ENCODE data around the gene CHST14.

The CHST14 gene

GRCh38 chr15:40495516-40495915, 24.7 kb downstream of the CHST14 start:
- no peak overlapping the region for H3K9ac ChIP-seq (ENCODE audit: low read length)
- no peak overlapping the region for H3K14ac ChIP-seq (ENCODE audit: low read length)
- H3K27me3 ChIP-seq (ENCODE audit: insufficient read depth, low read length): no peaks in the 10 kb centered on the region
- no peak overlapping the region for H3K23ac ChIP-seq (ENCODE audit: low read length)
- no peak overlapping the region for H2BK12ac ChIP-seq (ENCODE audit: low read length)
- H3K9me3 ChIP-seq (ENCODE audit: insufficient read depth, low read depth, low read length): no peaks in the 10 kb centered on the region
- H3K79me2 ChIP-seq (ENCODE audit: control insufficient read depth, insufficient read depth, low read length, poor library complexity): no peaks in the 10 kb centered on the region
- H3K27ac ChIP-seq (ENCODE audit: low read depth, low read length): no peak overlapping the region
- H4K12ac ChIP-seq (ENCODE audit: low read depth, low read length): no peak overlapping the region
- no peaks in the 10 kb centered on the region for H3K36me3 ChIP-seq (ENCODE audit: control insufficient read depth in 1 of 2, insufficient read depth in 2 of 2, low read length in 2 of 2)
- no peak overlapping the region for H2AFZ ChIP-seq (ENCODE audit: insufficient read depth, low read length, poor library complexity)
- H3K4me3 ChIP-seq (ENCODE audit: low read depth, low read length): no peak overlapping the region
- H3K4me1 ChIP-seq (ENCODE audit: control insufficient read depth in 1 of 2, insufficient read depth in 2 of 2, low read length in 2 of 2): no peaks in the 10 kb centered on the region
- WGBS (ENCODE audit: extremely low coverage, insufficient coverage, insufficient read length): no CpG with 5 or more reads among the region's 2 CpGs
- no peak overlapping the region for H3K4ac ChIP-seq (ENCODE audit: low read depth, low read length)
- no peak overlapping the region for H3K4me2 ChIP-seq (ENCODE audit: low read length)
- no peak overlapping the region for H4K8ac ChIP-seq (ENCODE audit: low read depth, low read length)
- no peak overlapping the region for H2AK5ac ChIP-seq (ENCODE audit: low read length)
- H3K79me1 ChIP-seq (ENCODE audit: low read length): no peaks in the 10 kb centered on the region
- no peak overlapping the region for H4K91ac ChIP-seq (ENCODE audit: low read depth, low read length)
- H2BK5ac ChIP-seq (ENCODE audit: low read depth, low read length, poor library complexity): no peak overlapping the region
- no peak overlapping the region for H3K18ac ChIP-seq (ENCODE audit: low read length)
- H2BK120ac ChIP-seq (ENCODE audit: insufficient read depth, low read length, poor library complexity): no peak overlapping the region
- DNase-seq: no peak

- no peak overlapping the region for H3K18ac ChIP-seq (ENCODE audit: low read length)
- no peak for DNase-seq
- H4K12ac ChIP-seq (ENCODE audit: low read depth, low read length): no peak overlapping the region
- H3K4ac ChIP-seq (ENCODE audit: low read depth, low read length): no peak overlapping the region
- no peaks in the 10 kb centered on the region for H3K79me2 ChIP-seq (ENCODE audit: control insufficient read depth, insufficient read depth, low read length, poor library complexity)
- H3K4me3 ChIP-seq (ENCODE audit: low read depth, low read length): no peak overlapping the region
- no peaks in the 10 kb centered on the region for H3K9me3 ChIP-seq (ENCODE audit: insufficient read depth, low read depth, low read length)
- no peak overlapping the region for H4K8ac ChIP-seq (ENCODE audit: low read depth, low read length)
- H3K23ac ChIP-seq (ENCODE audit: low read length): no peak overlapping the region
- H3K9ac ChIP-seq (ENCODE audit: low read length): no peak overlapping the region
- H3K27ac ChIP-seq (ENCODE audit: low read depth, low read length): no peak overlapping the region
- no peaks in the 10 kb centered on the region for H3K4me1 ChIP-seq (ENCODE audit: control insufficient read depth in 1 of 2, insufficient read depth in 2 of 2, low read length in 2 of 2)
- H3K27me3 ChIP-seq (ENCODE audit: insufficient read depth, low read length): no peaks in the 10 kb centered on the region
- no CpG with 5 or more reads among the region's 5 CpGs for WGBS (ENCODE audit: extremely low coverage, insufficient coverage, insufficient read length)
- no peak overlapping the region for H2BK12ac ChIP-seq (ENCODE audit: low read length)
- no peak overlapping the region for H2AFZ ChIP-seq (ENCODE audit: insufficient read depth, low read length, poor library complexity)
- H2BK120ac ChIP-seq (ENCODE audit: insufficient read depth, low read length, poor library complexity): no peak overlapping the region
- H2AK5ac ChIP-seq (ENCODE audit: low read length): no peak overlapping the region
- no peak overlapping the region for H4K91ac ChIP-seq (ENCODE audit: low read depth, low read length)
- no peak overlapping the region for H2BK5ac ChIP-seq (ENCODE audit: low read depth, low read length, poor library complexity)
- H3K36me3 ChIP-seq (ENCODE audit: control insufficient read depth in 1 of 2, insufficient read depth in 2 of 2, low read length in 2 of 2): no peaks in the 10 kb centered on the region
- no peak overlapping the region for H3K4me2 ChIP-seq (ENCODE audit: low read length)
- H3K79me1 ChIP-seq (ENCODE audit: low read length): no peaks in the 10 kb centered on the region
- no peak overlapping the region for H3K14ac ChIP-seq (ENCODE audit: low read length)
Measured at GRCh38 chr15:40498418-40498817, 27.6 kb downstream of the CHST14 start.

- Histone ChIP-seq H3K14ac (ENCODE audit: low read length) (no peak overlapping the region), H2BK5ac (ENCODE audit: low read depth, low read length, poor library complexity) (no peak overlapping the region), H4K12ac (ENCODE audit: low read depth, low read length) (no peak overlapping the region), H3K18ac (ENCODE audit: low read length) (no peak overlapping the region), H2AK5ac (ENCODE audit: low read length) (no peak overlapping the region), H3K79me1 (ENCODE audit: low read length) (no peaks in the 10 kb centered on the region), H2BK120ac (ENCODE audit: insufficient read depth, low read length, poor library complexity) (no peak overlapping the region), H2BK12ac (ENCODE audit: low read length) (no peak overlapping the region), H3K27ac (ENCODE audit: low read depth, low read length) (no peak overlapping the region), H3K4me1 (ENCODE audit: control insufficient read depth in 1 of 2, insufficient read depth in 2 of 2, low read length in 2 of 2) (no peaks in the 10 kb centered on the region), H3K36me3 (ENCODE audit: control insufficient read depth in 1 of 2, insufficient read depth in 2 of 2, low read length in 2 of 2) (no peaks in the 10 kb centered on the region), H2AFZ (ENCODE audit: insufficient read depth, low read length, poor library complexity) (no peak overlapping the region), H3K4ac (ENCODE audit: low read depth, low read length) (no peak overlapping the region), H4K91ac (ENCODE audit: low read depth, low read length) (no peak overlapping the region), H3K9me3 (ENCODE audit: insufficient read depth, low read depth, low read length) (no peaks in the 10 kb centered on the region), H3K4me3 (ENCODE audit: low read depth, low read length) (no peak overlapping the region), H3K9ac (ENCODE audit: low read length) (no peak overlapping the region), H4K8ac (ENCODE audit: low read depth, low read length) (no peak overlapping the region), H3K79me2 (ENCODE audit: control insufficient read depth, insufficient read depth, low read length, poor library complexity) (no peaks in the 10 kb centered on the region), H3K23ac (ENCODE audit: low read length) (no peak overlapping the region), H3K4me2 (ENCODE audit: low read length) (no peak overlapping the region), H3K27me3 (ENCODE audit: insufficient read depth, low read length) (no peaks in the 10 kb centered on the region)
- WGBS (ENCODE audit: extremely low coverage, insufficient coverage, insufficient read length): no CpG with 5 or more reads among the region's 4 CpGs
- no peak for DNase-seq
Measured at GRCh38 chr15:40498891-40499290, 28.1 kb downstream of the CHST14 start.

GRCh38 chr15:40499931-40500330, 29.1 kb downstream of the CHST14 start:
- Histone ChIP-seq H2BK12ac (ENCODE audit: low read length) (no peak overlapping the region), H3K14ac (ENCODE audit: low read length) (no peak overlapping the region), H3K9me3 (ENCODE audit: insufficient read depth, low read depth, low read length) (no peaks in the 10 kb centered on the region), H2BK5ac (ENCODE audit: low read depth, low read length, poor library complexity) (no peak overlapping the region), H3K23ac (ENCODE audit: low read length) (no peak overlapping the region), H4K12ac (ENCODE audit: low read depth, low read length) (no peak overlapping the region), H3K79me2 (ENCODE audit: control insufficient read depth, insufficient read depth, low read length, poor library complexity) (no peaks in the 10 kb centered on the region), H3K4ac (ENCODE audit: low read depth, low read length) (no peak overlapping the region), H2AK5ac (ENCODE audit: low read length) (no peak overlapping the region), H3K79me1 (ENCODE audit: low read length) (no peaks in the 10 kb centered on the region), H4K91ac (ENCODE audit: low read depth, low read length) (no peak overlapping the region), H4K8ac (ENCODE audit: low read depth, low read length) (no peak overlapping the region), H2AFZ (ENCODE audit: insufficient read depth, low read length, poor library complexity) (no peak overlapping the region), H3K9ac (ENCODE audit: low read length) (no peak overlapping the region), H3K4me3 (ENCODE audit: low read depth, low read length) (no peak overlapping the region), H3K27me3 (ENCODE audit: insufficient read depth, low read length) (no peaks in the 10 kb centered on the region), H2BK120ac (ENCODE audit: insufficient read depth, low read length, poor library complexity) (no peak overlapping the region), H3K36me3 (ENCODE audit: control insufficient read depth in 1 of 2, insufficient read depth in 2 of 2, low read length in 2 of 2) (no peaks in the 10 kb centered on the region), H3K4me1 (ENCODE audit: control insufficient read depth in 1 of 2, insufficient read depth in 2 of 2, low read length in 2 of 2) (no peaks in the 10 kb centered on the region), H3K18ac (ENCODE audit: low read length) (no peak overlapping the region), H3K27ac (ENCODE audit: low read depth, low read length) (no peak overlapping the region), H3K4me2 (ENCODE audit: low read length) (no peak overlapping the region)
- WGBS (ENCODE audit: extremely low coverage, insufficient coverage, insufficient read length): no CpG with 5 or more reads among the region's 4 CpGs
- DNase-seq: peak; percentile 47 to 88

Data from trophoblast cell (in vitro differentiated cells and primary cell).